Limb (tissue), 2 donors: Measurements from ENCODE around the gene USF2.

Experiments
- DNase-seq, 2 donors: peaks; one replicate each; pipeline ENCODE4 v3.0.0-alpha.2; 2016; ENCODE audit errors: extremely low spot score in 2 of 2

USF2 gene

DNA sequence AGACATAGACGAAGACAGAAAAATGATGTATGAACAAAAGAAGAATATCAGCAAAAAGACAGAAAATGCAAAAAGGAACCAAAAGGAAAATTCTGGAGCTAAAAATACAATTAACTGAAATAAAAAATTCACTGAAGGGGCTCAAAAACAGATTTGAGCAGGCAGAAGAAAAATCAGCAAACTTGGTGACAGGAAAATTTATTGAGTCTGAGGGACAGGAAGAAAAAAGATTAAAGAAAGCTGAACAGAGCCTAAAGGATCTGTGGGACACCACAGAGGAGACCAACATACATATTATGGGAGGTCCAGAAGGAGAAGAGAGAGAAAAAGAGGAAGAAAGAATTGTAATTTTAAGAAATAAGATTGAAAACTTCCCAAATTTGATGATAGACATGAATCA lies 27.3 kb upstream of the USF2 start:
- DNase-seq: no peak

DNA sequence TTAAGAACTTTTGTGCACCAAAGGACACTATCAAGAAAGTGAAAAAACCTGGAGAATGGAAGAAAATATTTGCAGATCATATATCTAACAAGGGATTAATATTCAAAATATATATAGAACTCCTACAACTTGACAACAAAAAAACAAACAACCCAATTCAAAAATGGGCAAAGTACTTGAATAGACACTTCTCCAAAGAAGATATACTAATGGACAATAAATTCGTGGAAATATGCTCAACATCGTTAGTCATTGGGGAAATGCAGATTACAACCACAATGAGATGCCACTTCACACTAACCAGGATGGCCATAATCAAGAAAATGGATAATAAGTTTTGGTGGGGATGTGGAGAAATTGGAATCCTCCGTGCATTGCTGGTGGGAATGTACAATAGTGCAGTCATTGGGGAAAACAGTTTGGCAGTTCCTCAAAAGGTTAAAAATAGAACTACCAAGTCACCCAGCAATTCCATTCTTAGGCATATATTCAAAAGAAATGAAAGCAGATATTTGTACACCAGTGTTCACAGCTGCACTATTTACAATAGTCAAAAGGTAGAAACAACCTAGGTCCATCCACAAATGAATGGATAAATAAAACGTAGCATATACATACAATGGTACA lies 22.2 kb upstream of the USF2 start:
- no peak for DNase-seq

DNA sequence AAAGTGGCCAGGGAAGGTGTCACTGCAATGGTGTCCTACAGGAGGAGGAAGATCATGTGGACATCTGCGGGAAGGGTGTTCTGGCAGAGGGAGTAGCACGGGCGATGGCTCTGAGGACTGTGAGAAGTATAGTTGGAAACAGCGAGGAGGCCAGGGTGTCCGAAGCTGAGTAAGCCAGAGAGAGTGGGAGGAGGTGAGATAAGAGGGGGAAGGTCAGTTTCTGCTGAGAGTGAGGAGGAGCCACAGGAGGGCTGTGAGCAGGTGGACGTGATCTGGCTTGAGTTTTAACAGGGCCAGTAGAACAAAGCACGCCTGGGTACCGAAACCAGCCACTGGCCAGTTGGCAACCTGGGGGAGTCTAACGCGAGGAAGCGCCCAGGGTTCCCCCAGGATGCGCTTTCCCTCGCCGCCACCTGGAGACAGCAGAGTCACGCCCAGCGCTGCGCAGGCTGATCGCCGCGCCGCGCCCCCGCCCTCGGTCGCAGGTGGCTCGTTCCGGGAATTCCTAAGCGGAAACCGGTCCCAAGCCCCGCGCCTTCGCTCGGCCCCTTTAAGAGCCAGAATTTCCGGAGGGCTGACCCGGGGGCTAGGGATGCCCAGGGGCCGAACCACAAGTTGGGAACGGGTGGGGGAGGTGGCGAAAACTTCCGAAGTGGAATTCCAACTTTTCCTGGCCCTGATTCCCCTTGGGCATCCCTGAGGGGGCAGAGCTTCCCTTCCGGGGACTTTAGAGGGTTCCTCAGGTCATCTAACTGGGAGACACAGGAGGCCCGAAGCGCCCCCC lies 21.0 kb upstream of the USF2 start:
- no peak for DNase-seq

DNA sequence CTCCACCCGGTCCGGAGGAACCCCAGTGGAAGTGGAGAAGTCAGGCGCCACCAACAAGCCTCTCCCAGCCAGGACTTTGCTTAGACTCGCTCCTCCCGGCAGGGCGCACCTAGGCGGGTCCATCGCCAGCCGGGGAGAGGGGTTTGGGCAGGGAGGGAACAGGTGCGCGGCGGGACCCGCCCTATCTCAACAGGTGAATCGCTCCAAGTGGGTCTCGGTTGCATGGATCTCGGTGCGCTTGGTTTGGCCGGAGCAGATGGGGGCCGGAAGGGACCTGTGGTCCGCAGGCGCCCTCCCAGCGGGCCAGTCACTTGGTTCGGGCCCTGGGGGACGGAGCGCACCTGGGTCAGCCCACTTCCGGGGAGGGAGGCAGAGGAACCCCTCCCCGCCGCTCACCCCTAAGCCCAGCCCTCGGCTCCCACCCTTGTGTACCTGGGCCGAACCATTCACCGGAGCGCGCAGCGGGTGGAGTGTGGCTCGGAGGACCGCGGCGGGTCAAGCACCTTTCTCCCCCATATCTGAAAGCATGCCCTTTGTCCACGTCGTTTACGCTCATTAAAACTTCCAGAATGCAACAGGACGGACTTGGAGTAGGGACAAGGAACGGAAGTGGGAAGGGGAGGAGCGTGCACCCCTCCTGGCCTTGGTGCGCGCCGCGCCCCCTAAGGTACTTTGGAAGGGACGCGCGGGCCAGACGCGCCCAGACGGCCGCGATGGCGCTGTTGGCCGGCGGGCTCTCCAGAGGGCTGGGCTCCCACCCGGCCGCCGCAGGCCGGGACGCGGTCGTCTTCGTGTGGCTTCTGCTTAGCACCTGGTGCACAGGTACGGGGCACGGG lies 20.2 kb upstream of the USF2 start, which contains the start of gene LSR:
LSR (plus strand) TSS at position 693 of the 836 bp plus-strand sequence; CDS start at position 714, 21 bp downstream.
- no peak for DNase-seq

- DNase-seq: no peak
Measured at GRCh38 chr19:35249146-35249847, 19.5 kb upstream of the USF2 start.

GRCh38 chr19:35249848-35250711 lies 18.7 kb upstream of the USF2 start:
- no peak for DNase-seq

DNA sequence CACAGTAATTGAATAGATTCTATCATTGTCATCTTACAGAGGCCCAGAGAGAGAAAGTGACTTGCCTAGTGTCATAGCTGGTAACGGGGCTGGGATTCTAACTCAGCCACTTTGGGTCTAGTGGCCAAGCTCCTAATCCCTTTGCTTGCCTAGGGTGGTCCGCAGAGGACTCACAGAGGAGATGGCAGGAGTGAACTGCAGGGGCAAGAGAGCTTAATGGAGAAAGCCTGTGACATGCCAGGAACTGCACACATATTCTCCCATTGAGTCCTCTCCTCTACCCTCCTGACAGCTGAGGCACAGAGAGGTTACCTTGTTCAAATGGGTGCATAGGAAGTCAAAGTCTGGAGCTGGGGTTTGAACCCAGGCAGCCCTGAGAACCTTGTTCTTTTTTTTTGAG lies 17.3 kb upstream of the USF2 start:
- no peak for DNase-seq

- DNase-seq: no peak
Measured at GRCh38 chr19:35253316-35254286, 15.2 kb upstream of the USF2 start.

DNA sequence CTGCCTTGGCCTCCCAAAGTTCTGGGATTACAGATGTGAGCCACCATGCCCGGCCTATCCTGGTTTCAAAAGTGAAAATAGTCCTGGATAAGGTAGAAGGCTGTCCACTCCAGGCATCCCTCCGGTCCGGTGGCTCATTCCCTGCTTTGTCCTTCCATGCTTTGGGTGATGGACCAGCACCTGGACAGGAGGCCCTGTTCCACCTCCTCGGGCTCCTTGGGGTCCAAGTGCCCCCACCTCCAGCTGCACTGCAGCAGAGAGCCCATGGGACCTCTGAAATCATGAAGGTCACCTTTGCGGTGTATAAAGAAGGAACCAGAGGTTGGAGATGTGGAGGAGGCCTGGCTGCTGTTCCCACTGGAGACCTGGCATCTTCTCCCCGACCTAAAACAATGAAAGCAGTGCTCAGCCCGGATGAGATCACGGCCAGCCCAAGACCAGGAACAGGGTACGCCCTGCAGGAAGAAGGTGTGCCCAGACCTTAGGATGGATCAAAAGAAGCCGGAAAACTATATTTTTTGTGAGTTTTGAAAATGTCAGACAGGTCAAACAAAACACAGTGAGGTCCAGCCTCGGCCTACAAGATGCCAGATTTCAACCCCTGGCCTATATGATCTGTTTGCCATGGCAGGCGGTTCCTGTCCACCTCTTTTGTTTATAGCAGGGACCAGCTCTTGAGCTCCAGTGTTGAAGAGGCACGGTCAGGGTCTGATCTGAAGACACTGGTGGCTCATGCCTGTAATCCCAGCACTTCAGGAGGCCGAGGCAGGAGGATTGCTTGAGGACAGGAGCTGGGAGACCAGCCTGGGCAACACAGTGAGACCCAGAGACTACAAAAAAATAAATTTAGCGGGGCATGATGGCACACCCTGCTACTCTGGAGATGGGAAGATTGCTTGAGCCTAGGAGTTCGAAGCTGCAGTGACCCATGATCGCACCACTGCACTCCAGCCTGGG lies 14.1 kb upstream of the USF2 start:
- DNase-seq: no peak

GRCh38 chr19:35256566-35256965 lies 12.2 kb upstream of the USF2 start:
- no peak for DNase-seq

- DNase-seq: no peak
Measured at GRCh38 chr19:35257113-35257461, 11.7 kb upstream of the USF2 start.

DNA sequence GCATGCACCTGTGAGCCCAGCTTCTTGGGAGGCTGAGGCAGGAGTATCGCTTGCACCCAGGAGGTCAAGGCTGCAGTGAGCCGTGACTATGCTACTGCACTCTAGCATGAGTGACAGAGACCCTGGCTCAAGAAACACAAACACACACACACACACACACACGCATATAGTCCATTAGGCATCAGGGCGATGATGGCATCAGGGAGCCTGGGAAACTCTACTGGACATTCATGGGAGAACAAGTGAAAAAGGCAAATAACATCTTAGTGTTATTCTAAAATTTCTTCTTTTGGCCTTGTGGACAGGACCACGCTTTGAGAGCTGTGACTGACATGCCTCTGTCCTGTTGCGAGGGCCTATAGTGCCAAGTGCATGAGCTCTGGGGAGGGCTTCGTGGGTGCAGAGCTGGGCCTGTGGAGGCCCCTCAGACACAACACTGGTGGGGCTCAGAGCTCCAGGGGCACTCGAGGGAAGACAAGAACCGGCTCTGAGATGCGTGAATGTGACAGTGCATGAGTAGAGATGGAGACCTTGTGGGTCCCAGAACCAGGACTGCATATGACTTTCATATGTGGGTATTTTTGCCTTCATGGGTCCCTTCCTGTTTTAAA lies 8.0 kb upstream of the USF2 start:
- DNase-seq: peak in 1 of 2 donors; percentile 10

DNA sequence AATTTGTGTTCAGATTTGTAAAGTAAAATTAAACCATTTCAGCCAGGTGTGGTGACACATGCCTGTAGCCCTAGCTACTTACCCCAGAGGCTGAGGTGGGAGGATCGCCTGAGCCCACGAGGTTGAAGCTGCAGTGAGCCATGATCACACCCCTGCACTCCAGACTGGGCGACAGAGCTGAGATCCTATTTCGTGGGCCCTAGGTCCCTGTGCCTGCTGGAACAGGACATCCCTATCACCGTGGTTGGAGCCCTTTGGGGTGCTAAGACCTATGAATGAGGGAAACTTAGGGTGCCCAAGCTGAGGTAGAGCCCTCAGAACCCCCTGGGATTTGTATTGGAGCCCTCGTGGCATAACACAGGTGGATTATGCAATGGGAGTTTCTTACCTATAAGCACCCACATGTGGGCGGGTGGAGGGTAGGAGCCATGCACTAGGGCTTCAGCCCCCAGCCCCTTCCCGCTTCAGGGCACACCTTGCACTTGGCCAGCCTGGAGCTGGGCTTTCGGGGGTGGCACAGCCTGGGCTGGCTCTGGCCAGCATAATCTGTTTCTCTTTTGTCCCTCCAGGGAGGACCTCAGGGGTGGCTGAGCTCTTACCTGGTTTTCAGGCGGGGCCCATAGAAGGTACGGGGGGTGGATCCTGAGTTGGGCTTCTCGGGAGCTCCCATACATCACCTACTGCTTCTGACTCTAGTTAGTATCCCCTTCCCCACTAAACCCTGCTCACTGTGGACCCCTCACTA lies 7.2 kb upstream of the USF2 start:
- DNase-seq: peak in 1 of 2 donors; percentile 25

DNA sequence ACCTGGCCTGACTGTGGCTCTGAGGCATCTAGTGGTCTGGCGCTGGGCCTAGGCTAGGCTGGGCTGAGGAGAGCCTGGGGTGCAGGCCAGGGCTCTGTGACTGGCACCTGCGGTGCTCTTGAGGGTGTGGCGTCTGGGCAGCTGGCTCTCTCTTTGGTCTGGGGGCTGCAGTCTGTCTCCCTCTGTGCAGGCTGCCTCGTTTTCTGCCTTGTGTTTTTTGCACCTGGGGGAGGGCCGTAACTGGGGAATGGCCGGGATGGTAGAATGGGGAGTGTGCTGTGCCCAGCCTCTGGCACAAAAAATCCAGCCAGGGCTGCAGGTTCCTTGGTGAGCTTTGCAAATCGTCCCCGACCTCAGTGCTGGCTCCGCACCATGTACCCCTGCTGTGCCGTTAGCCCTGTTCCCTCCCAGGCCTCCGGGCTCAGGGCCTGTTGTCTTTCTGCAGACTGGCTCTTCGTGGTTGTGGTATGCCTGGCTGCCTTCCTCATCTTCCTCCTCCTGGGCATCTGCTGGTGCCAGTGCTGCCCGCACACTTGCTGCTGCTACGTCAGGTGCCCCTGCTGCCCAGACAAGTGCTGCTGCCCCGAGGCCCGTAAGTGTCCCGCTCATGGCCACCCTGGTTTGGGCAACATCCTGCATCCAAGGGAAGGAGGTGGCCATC lies 6.5 kb upstream of the USF2 start:
- DNase-seq: peak in 1 of 2 donors; percentile 28

DNA sequence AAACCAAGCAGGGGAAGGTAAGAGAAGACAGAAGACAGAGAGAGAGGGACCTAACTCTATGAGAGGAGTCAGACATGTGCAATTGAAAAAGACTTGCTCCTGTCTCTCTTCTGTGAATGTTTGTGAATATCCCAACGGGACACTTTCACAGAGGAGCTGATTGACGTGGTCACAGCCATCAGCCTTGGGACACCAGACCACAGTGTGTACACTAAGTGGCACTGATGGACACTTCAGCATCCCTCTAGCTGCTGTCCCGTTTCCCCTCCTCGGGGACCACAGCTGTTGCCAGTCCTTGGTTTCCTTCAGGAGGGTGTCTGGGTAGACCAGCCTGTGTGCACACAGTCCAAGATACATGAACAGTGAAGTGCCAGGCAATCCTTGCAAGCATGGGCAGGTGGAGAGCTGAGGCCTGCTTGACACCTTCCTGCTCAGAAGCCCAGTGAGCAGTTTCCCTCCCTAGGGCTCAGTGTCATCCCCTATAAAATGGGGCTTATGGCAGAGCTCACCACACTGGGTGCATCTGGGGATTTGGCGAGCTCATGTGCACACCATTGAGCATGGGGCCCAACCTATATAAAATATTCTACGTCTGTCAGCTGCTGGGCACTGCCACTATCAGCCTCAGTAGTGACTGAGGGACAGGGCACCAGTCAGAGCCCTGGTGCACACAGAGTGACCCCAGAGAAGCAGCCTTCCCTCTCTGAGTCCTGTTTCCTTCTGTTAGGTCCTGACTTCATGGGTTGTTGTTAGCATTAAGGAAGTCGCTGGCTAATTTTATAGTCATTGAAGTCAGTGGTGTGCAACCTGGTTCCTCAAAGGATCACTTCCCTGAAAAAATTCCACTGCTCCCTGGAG lies 4.3 kb upstream of the USF2 start:
- peak in 1 of 2 donors; percentile 24 for DNase-seq
